Gastroesophageal sphincter (tissue), 3 donors: Measurements from ENCODE around the gene TAF10.

ENCODE experiments used
- EP300 ChIP-seq: sonication (generic); formaldehyde crosslinking; IDR thresholded peaks from one replicate; pipeline ENCODE4 v1.6.1; 2017; ENCODE audit warnings: antibody characterized with exemption, mild to moderate bottlenecking
- POLR2A ChIP-seq, 2 donors: fragments of 450-650 bp; IDR thresholded peaks; one replicate each; pipeline ENCODE4 v1.6.1; 2017; ENCODE audit warnings: antibody characterized with exemption in 2 of 2, mild to moderate bottlenecking in 2 of 2, moderate library complexity in 1 of 2
- TF ChIP-seq, protein P1 (sequence below), 4 experiments: fragments of 200-600 bp in 2 of 4; fragments of 450-650 bp in 2 of 4; sonication (generic) in 1 of 4; IDR thresholded peaks; one replicate each; pipeline ENCODE4 v1.5.1; 2017 to 2019; ENCODE audit warnings: antibody characterized with exemption in 4 of 4, mild to moderate bottlenecking in 2 of 4, moderate library complexity in 2 of 4

DNA sequence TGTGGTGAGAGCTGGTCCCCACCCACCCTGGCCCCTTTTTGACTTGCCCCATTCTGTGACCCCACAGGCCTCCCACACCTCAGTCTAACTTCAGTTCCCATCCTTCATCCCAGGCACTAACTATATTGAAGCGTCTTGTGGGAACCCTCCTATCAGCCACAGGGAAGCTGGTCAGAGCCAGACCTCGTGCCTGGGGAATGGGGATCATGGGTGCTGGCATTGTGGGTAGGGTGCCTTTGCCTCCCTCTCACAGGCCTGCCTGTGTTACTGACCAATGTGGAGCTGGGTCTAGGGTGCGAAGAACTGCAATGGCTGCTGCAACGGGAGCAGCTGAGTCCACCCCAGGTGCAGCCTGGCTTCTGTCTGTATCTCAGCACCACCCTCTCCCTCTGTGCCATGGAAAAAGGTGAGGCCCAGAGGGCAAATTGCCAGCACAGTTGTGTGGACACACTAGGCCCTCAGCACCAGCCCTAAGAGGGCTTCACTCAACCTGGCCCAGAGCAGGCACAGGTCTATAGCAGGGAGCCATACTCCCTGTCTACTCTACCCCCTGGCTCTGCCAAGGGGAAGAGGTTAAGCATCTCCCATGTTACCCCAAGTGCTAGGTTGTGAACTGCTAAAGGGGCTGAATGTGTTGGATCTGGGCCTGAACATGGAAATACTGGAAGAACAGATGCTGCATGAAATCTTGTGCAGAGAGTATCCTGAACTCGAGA is 45.9 kb downstream of the TAF10 start:
- TF ChIP-seq, protein P1, sequence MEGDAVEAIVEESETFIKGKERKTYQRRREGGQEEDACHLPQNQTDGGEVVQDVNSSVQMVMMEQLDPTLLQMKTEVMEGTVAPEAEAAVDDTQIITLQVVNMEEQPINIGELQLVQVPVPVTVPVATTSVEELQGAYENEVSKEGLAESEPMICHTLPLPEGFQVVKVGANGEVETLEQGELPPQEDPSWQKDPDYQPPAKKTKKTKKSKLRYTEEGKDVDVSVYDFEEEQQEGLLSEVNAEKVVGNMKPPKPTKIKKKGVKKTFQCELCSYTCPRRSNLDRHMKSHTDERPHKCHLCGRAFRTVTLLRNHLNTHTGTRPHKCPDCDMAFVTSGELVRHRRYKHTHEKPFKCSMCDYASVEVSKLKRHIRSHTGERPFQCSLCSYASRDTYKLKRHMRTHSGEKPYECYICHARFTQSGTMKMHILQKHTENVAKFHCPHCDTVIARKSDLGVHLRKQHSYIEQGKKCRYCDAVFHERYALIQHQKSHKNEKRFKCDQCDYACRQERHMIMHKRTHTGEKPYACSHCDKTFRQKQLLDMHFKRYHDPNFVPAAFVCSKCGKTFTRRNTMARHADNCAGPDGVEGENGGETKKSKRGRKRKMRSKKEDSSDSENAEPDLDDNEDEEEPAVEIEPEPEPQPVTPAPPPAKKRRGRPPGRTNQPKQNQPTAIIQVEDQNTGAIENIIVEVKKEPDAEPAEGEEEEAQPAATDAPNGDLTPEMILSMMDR (IDR thresholded peaks at IDR 0.05), result no peak
- TF ChIP-seq POLR2A (IDR thresholded peaks at IDR 0.05) (no peak), EP300 (no peak)
